Measurements from ENCODE around the gene KCND2.
"Not testable (repeated sequence)": the region's sequence is repeated elsewhere in the genome, so short reads cannot be mapped to it uniquely, and the experiment has no call there.

KCND2 gene

GRCh38 chr7:120775755-120776154, 502.8 kb downstream of the KCND2 start:
- DNase-seq: no peak

GRCh38 chr7:120779078-120779477, 506.1 kb downstream of the KCND2 start:
- DNase-seq: not testable (repeated sequence)

GRCh38 chr7:120780451-120780850, 507.5 kb downstream of the KCND2 start:
- DNase-seq: not testable (repeated sequence)

DNA sequence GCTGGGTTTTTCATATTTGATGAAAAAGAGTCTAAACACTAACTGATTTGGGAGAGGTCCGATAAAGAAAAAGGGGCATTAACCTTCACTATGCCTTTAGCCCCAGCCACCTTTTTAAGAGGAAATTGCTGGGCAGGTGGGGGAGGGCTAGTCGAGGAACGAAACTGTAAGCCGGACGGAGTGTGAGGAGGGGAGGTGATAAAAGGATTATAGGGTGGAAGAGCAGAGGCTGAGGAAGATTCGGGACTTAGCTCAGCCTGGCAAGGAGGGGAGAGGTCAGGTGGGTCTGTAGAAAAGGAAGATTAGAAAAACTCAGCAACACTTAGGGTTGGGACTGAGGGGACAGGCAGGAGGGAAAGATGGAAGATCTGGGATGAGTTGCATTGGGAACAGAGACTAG, 508.0 kb downstream of the KCND2 start:
- no peak for DNase-seq

GRCh38 chr7:120781924-120782323, 508.9 kb downstream of the KCND2 start:
- DNase-seq: not testable (repeated sequence)

DNA sequence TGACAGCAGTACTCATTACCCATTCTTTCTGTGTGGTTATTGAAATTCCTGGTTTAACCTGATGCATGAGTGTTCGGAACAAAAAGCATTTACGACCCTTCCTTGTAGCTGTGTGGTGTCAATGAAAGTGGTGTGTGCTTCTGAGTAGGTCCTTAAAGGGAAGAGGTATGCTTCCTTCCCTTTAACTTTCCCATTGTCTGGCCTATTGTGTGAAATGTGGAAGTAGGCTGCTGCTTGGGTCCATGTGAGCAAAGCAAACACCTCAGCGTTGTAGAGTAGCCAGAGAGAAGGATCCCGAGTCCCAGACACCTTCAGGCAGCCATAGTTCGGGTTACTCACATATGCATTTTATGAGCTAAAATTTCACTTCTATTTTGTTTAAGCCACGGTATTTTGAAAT, 510.3 kb downstream of the KCND2 start:
- no peak for DNase-seq

DNA sequence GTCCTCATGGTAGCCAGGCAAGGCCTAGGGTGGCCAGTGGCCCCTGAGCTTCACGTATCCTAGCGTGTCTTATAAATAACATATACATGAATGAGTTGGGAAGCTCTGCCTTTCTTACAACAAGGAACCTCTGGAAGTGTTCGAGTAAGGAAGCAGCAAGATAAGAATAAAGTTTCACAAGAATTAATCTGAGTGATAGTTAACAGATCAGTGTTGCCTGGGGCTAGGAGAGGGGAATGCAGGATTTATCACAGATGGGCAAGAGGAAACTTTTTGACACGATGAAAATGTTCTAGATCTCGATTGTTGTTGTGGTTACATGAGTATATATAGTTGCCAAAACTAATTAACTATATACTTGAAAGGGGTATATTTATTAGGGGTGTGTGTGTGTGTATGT, 510.7 kb downstream of the KCND2 start:
- DNase-seq: no peak

- DNase-seq: no peak
Observed at GRCh38 chr7:120785095-120785494, 512.1 kb downstream of the KCND2 start.

DNA sequence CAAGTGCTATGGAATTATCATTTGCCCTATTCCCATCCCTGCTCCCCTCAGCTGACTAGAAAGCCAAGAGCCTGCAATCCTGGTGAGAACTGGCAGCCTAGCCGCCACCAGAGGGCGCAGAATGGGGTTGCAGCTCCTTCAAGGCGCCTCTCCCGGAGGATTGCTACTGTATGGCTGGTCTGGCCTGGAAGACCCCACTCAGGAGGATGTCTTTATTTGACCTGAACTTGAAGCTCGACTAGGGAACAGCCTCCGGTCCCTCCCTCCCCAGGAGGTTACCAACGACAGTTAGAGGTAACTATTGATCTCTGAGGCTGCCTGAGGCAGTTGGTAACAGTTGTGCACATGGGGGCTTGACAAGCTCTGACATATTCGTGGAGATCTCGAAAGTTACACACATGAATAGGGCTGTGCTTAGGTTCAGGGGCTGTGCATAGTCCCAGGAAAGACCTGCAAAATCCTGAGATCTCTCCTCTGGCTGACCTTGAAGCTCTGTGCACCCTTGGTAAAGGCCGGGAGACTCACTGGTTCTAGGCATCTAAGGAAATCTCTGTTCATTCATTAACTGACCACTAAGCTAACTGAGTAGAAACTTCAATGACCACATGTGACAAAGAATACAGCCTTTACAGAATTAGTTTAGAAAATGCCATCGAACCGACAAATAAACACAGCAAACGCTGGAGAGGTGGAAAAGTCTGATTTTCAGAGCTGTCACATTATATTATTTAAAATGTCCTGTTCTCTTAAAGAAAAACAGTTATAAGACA, 519.3 kb downstream of the KCND2 start:
- peak; percentile 49 for DNase-seq

DNA sequence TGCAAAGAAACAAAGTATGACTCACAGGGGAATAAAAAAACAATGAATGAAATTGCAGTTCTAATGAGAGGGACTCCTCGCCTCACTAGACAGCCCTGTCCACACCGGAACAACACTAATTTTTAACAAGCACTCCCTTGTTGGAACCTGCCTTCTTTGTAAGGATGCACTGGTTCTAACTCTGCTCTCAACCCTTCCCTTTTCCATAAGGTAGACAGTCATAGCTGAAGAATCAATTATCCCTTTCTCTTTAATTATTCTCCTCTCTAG, 519.8 kb downstream of the KCND2 start:
- no peak for DNase-seq

DNA sequence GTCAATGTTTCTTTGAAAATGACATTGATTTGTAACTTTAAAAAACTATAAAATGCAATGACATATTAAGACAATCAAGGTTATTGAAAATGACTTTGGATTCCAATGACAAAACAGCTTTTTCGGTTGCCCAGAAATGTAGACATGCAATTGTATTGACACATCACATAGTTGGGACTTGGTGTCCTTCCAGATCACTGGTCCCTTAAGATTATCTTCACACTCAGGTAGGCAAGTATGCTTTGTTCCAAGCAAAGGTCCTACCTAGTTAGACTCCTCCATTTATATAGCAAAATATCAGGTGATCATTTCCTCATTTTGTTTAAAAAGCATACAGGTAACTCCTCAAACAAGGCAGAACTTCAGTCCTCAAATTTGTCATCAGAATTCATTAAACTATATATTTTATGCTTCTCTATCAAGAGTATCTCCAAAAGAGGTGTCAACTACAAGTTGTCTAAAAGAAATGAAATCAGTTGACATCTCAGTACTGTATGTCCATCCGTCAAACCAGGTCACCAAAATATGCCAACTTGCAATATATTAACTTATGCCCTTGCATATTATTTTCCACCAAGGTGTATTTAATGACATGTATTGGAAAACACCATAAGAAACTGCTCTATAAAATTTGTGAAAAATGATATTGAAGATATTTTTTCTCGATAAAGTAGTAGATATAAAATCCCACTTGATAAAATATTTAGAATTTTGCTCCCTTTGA, 520.4 kb downstream of the KCND2 start:
- no peak for DNase-seq

- no peak for DNase-seq
Observed at GRCh38 chr7:120794106-120794729, 521.2 kb downstream of the KCND2 start.

- DNase-seq: no peak
Observed at GRCh38 chr7:120797026-120797645, 524.2 kb downstream of the KCND2 start.

- no peak for DNase-seq
Observed at GRCh38 chr7:120799147-120799546, 526.2 kb downstream of the KCND2 start.
